HG02943 (cell line): ENCODE data around the gene CADPS2.
"Not testable (repeated sequence)": the region's sequence is repeated elsewhere in the genome, so short reads cannot be mapped to it uniquely, and the experiment has no call there.

Source experiments
- ATAC-seq: cut with Tn5 transposase; IDR thresholded peaks from one replicate; pipeline ENCODE4 v1.9.1; 2021; ENCODE audit warnings: mild to moderate bottlenecking, low read depth, moderate library complexity; ENCODE audit not compliant: unreplicated experiment

CADPS2 gene

DNA sequence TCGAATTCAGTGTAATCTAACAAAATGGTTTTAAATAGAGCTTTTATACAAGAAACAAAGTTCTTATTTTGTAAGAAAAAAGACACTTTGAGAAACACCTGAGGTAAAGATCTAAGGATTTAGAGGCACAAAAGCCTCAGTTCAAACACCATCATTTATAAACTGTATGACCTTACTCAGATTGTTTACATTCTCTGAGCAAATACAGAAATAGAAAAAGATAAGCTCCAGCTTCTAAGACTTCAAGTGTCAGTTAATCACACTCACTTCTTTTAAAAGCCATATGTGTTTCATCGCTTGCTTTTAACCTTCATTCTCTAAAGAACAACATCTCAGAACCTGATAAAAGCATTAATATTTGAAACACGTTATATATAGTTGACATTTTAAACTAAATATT lies 27.9 kb downstream of the CADPS2 start:
- ATAC-seq, result no peak

DNA sequence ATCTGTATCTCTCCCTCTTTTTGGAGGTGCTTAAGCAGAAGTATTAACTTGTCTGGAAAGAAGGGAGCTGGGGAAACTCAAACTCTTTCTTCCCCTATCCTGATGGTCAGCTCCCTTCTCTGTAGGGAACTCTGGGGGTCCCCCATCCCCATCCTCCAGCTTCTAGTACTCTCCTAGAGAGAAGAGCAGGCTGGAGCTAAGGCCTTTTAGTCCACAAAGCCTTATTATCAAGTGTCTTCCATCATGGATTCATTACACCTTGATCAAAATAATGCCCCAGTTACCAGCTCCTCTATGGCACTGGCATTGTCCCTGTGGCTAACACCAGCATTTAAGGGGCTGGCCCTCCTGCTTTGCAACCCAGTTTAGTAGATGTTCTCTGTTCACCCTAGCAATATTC lies 35.7 kb downstream of the CADPS2 start:
- no peak for ATAC-seq

DNA sequence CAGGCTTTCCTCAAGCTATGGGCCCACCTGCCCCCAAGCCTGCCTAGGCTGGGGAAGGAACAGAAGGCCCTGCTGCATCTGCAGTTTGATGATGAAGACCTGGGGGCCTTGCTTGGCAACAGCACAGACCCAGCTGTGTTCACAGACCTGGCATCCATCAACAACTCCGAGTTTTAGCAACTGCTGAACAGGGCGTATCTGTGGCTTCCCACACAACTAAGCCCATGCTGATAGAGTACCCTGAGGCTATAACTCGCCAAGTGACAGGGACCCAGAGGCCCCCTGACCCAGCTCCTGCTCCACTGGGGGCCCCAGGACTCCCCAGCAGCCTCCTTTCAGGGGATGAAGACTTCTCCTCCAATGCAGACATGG lies 36.3 kb downstream of the CADPS2 start:
- ATAC-seq, result no peak

DNA sequence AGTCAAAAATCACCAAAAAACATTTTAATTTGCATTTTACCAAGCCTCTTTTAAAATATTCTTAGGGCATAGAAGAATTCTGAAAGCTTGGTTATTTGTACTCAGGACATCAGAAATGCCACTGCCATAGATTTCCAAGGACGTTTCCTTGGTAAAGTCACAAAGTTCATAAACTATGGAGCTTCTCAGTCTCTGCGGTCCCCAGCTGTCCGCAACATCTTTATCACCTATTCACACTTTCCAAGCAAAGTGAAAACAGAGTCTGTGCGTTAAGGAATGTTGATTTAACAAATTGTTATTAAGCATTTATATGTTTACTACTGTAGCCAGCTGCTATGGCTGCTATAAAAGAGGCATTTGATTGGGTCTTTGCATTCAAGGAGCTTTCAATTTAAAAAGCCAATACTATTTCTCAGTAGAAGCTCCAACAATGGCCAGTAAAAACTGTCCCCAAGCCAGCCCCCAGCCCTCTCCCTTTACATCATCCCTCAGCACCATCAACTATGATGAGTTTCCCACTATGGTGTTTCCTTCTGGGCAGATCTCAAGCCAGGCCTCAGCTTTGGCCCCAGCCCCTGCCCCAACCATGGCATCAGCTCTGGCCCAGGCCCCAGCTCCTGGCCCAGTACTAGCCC lies 36.8 kb downstream of the CADPS2 start:
- no peak for ATAC-seq

DNA sequence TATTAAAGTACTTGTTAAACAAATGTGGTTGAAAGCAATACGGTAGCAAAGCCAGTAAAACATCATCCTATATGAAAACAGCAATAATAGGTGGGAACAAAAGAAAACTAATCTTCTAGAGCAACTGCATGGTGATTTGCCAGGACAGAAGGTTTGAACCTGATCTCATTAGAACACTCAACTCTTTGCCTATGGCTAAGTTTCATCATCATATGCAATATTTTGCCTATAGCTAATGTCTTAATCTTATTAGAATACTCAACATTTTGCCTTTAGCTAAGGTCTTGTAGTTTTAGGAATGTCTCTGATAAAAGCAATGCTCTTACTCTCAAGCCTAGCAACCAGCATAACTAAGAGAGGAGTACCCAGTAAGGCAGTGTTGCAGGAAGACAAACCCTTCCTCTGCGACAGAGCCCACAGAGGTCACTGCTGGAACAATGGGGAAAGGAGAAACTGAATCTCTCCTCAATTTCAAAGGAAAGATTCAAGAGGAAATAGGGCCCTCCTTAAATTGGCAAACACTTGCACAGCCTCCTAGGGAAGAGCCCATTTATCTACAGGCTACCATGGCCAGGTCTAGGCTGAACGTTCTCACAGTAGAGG lies 38.3 kb downstream of the CADPS2 start:
- no peak for ATAC-seq

- no peak for ATAC-seq
Observed at GRCh38 chr7:122846591-122846990, 39.7 kb downstream of the CADPS2 start.

- ATAC-seq, result no peak
Observed at GRCh38 chr7:122845286-122845685, 41.0 kb downstream of the CADPS2 start.

- ATAC-seq, result no peak
Observed at GRCh38 chr7:122844191-122844988, 41.9 kb downstream of the CADPS2 start.

GRCh38 chr7:122842971-122843370 lies 43.3 kb downstream of the CADPS2 start:
- ATAC-seq, result no peak

GRCh38 chr7:122836286-122836685 lies 50.0 kb downstream of the CADPS2 start:
- not testable (repeated sequence) for ATAC-seq

DNA sequence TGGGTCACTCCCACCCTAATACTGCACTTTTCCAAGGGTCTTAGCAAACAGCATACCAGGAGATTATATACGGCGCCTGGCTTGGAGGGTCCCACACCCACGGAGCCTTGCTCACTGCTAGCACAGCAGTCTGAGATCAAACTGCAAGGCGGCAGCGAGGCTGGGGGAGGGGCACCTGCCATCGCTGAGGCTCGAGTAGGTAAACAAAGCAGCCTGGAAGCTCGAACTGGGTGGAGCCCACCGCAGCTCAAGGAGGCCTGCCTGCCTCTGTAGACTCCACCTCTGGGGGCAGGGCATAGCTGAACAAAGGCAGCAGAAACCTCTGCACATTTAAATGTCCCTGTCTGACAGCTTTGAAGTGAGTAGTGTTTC lies 51.7 kb downstream of the CADPS2 start:
- ATAC-seq, result not testable (repeated sequence)

- ATAC-seq, result no peak
Observed at GRCh38 chr7:122833888-122834570, 52.2 kb downstream of the CADPS2 start.

DNA sequence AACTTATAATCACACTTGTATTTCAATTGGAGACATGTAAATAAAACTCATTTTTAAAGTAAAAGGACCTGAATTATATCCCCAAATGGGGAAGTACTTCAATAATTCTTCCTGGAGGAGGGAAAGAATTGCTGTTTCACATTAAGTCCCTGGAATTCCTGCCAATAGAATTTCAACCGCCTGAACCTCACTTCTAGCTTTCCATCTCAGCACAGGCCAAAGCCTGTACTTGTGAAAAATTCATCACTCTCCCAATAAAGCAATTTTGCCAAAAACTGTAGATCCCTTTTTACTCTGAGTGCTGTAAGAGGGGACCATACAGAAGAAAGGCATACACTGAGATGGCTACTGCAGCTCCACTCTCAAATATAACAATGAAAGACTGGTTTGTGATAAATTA lies 54.8 kb downstream of the CADPS2 start:
- no peak for ATAC-seq

- no peak for ATAC-seq
Observed at GRCh38 chr7:122829962-122830361, 56.3 kb downstream of the CADPS2 start.

- no peak for ATAC-seq
Observed at GRCh38 chr7:122827763-122828162, 58.5 kb downstream of the CADPS2 start.

DNA sequence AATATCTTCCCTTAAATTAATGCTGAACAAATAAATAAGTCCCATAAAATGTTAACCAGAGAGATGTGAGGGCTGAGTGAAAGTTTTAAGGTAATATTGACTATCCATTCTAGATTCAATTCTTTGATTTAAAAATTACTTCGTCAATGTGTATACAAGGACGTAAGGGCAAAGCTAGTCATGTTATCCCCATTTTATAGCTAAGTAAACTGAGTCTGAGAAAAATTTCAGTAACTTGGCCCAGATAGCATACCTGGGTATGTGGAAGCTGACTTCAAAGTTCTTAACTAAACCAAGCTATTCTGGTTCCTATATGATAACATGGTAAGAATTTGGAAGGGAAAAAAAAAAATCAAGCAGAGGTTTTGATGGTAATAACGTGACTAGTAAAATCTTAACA lies 72.4 kb downstream of the CADPS2 start:
- no peak for ATAC-seq

- no peak for ATAC-seq
Observed at GRCh38 chr7:122803851-122804250, 82.4 kb downstream of the CADPS2 start.

DNA sequence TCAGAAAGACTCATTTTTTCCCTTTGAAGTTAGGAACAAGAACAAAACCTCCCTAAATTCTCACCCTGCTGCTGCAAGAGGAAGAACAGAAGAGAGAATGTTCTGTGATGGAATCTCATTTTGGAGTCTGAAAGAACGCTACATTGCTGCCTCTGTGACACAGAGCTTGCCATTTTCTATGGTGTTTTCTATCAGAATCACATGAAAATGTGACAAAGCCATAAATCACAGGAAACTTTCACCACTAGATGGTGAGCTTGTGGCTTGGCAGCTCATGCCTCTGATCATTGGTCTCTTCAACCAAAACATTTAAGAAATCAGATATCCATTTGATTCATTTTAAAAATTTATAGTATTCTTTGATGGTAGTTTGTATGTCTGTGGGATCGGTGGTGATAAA lies 82.9 kb downstream of the CADPS2 start:
- ATAC-seq, result no peak

GRCh38 chr7:122802301-122802751 lies 83.9 kb downstream of the CADPS2 start:
- no peak for ATAC-seq

GRCh38 chr7:122791959-122792545 lies 94.2 kb downstream of the CADPS2 start:
- no peak for ATAC-seq

- no peak for ATAC-seq
Observed at GRCh38 chr7:122790591-122790990, 95.7 kb downstream of the CADPS2 start.
